Neural cell (in vitro differentiated cells): ENCODE results near the gene SUSD6. TPM values are rescaled to one million over a fixed set of nuclear protein-coding genes. Genes with fewer than 3 reads are reported as not detected.

ENCODE experiments used
- H2AFZ ChIP-seq: fragments of 200-600, 300-800 bp; sonication (generic), shearing (Covaris generic); 2 replicates; pipeline ENCODE4 v1.6.0; 2014; ENCODE audit warnings: low read depth, mild to moderate bottlenecking, antibody characterized with exemption, low read length, moderate library complexity
- H3F3A ChIP-seq: fragments of 200-600 bp; shearing (Covaris generic); 2 replicates; pipeline ENCODE4 v1.6.1; 2016; ENCODE audit warnings: mild to moderate bottlenecking, moderate library complexity, mixed read lengths, antibody characterized with exemption, low read length; ENCODE audit not compliant: insufficient read depth, poor library complexity, severe bottlenecking
- H3K27ac ChIP-seq: fragments of 200-600, 300-800 bp; sonication (generic), shearing (Covaris generic); 2 replicates; pipeline ENCODE4 v1.5.1; 2014; ENCODE audit warnings: mild to moderate bottlenecking, low read length, moderate library complexity
- H3K27me3 ChIP-seq: fragments of 300-800, 200-600 bp; sonication (generic), shearing (Covaris generic); 2 replicates; pipeline ENCODE4 v1.6.0; 2014; ENCODE audit warnings: mild to moderate bottlenecking, low read depth, low read length, moderate library complexity; ENCODE audit not compliant: insufficient read depth
- H3K36me3 ChIP-seq: fragments of 300-800, 200-600 bp; sonication (generic), shearing (Covaris generic); 2 replicates; pipeline ENCODE4 v1.5.1; 2014; ENCODE audit warnings: mild to moderate bottlenecking, antibody characterized with exemption, low read length, moderate library complexity; ENCODE audit not compliant: insufficient read depth
- H3K4me2 ChIP-seq: fragments of 300-800, 200-600 bp; sonication (generic), shearing (Covaris generic); 2 replicates; pipeline ENCODE4 v1.6.0; 2014; ENCODE audit warnings: mild to moderate bottlenecking, low read length
- H3K4me3 ChIP-seq: fragments of 300-800, 200-600 bp; sonication (generic), shearing (Covaris generic); 2 replicates; pipeline ENCODE4 v1.5.1; 2014; ENCODE audit warnings: mild to moderate bottlenecking, low read length, moderate library complexity
- H3K79me2 ChIP-seq: fragments of 200-600 bp; shearing (Covaris generic); replicated peaks from 2 replicates; pipeline ENCODE4 v1.6.0; 2014; ENCODE audit warnings: mild to moderate bottlenecking, low read length, moderate library complexity; ENCODE audit not compliant: insufficient read depth
- H3K9ac ChIP-seq: fragments of 300-800, 200-600 bp; sonication (generic), shearing (Covaris generic); 2 replicates; pipeline ENCODE4 v1.6.1; 2016; ENCODE audit warnings: mild to moderate bottlenecking, low read length, mixed read lengths
- H3K9me2 ChIP-seq: fragments of 200-600 bp; shearing (Covaris generic); 2 replicates; pipeline ENCODE4 v1.6.1; 2016; ENCODE audit warnings: mild to moderate bottlenecking, low read length, mixed read lengths; ENCODE audit not compliant: insufficient read depth
- H3K9me3 ChIP-seq: fragments of 200-600, 300-800 bp; sonication (generic), shearing (Covaris generic); 2 replicates; pipeline ENCODE4 v1.6.1; 2016; ENCODE audit warnings: mild to moderate bottlenecking, mixed run types, low read length, moderate library complexity, mixed read lengths
- H4K20me1 ChIP-seq: fragments of 200-600 bp; shearing (Covaris generic); 2 replicates; pipeline ENCODE4 v1.6.1; 2016; ENCODE audit warnings: mild to moderate bottlenecking, mixed run types; ENCODE audit not compliant: insufficient read depth
- EP300 ChIP-seq: fragments of 450-650 bp; conservative IDR thresholded peaks from 2 replicates; pipeline ENCODE4 v1.6.1; 2014; ENCODE audit warnings: antibody characterized with exemption, mild to moderate bottlenecking, moderate library complexity; ENCODE audit not compliant: poor library complexity, severe bottlenecking
- EZH2 ChIP-seq: fragments of 200-600, 300-800 bp; shearing (Covaris generic), sonication (generic); IDR thresholded peaks from 2 replicates; pipeline ENCODE4 v1.6.1; 2014; ENCODE audit warnings: antibody characterized with exemption, low read length, borderline replicate concordance, mild to moderate bottlenecking; ENCODE audit not compliant: insufficient read depth, poor library complexity, severe bottlenecking
- MXI1 ChIP-seq: fragments of 450-650 bp; conservative IDR thresholded peaks from 2 replicates; pipeline ENCODE4 v1.6.1; 2014; ENCODE audit warnings: antibody characterized with exemption, mild to moderate bottlenecking; ENCODE audit not compliant: poor library complexity, severe bottlenecking
- POLR2AphosphoS5 ChIP-seq: IDR thresholded peaks from 2 replicates; pipeline ENCODE4 v1.6.1; 2012
- RAD21 ChIP-seq: fragments of 450-650 bp; conservative IDR thresholded peaks from 2 replicates; pipeline ENCODE4 v1.6.1; 2014; ENCODE audit warnings: antibody characterized with exemption, mild to moderate bottlenecking, moderate library complexity
- SMC3 ChIP-seq: fragments of 450-650 bp; conservative IDR thresholded peaks from 2 replicates; pipeline ENCODE4 v1.6.1; 2014; ENCODE audit warnings: antibody characterized with exemption, mild to moderate bottlenecking, moderate library complexity; ENCODE audit not compliant: poor library complexity
- TAF1 ChIP-seq: IDR thresholded peaks from 2 replicates; pipeline ENCODE4 v1.6.1; 2012; ENCODE audit warnings: low read depth
- polyA plus RNA-seq: library from polyadenylated mRNA; depleted of rRNA; stranded (reverse); fragments of >200 nt; gene quantifications from 2 replicates; pipeline ENCODE4 v1.2.3, GENCODE V29; 2014
- TF ChIP-seq, protein P1 (sequence below): fragments of 450-650 bp; IDR thresholded peaks from 2 replicates; pipeline ENCODE4 v1.5.1; 2014; ENCODE audit warnings: antibody characterized with exemption, mild to moderate bottlenecking, moderate library complexity; ENCODE audit not compliant: poor library complexity, severe bottlenecking
- TF ChIP-seq, protein P2 (sequence below): IDR thresholded peaks from 2 replicates; pipeline ENCODE4 v1.6.1; 2012; ENCODE audit warnings: borderline replicate concordance

The SUSD6 gene
- polyA plus RNA-seq, 1 donor from 2014 or later: 5.1 TPM

DNA sequence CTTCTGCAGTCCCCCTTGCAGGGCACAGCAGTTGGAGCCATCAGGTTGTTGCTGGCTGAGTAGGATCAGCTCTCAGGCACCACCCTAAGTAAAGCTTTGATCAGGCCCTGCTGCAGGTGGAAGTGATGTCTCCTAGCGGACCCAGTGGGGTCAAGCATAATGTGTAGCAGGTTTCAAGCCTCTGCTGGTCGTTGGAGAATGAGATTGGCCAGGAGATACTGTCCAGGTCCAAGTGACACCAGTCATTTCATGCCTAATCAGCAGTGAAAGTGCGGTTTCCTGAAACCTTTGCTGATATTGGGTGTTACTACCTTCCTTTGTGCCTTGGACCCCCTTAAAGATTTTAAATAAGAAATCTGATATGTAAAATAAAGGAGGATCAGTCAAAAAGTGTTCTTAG, 72.6 kb downstream of the SUSD6 start:
- no peak overlapping the region for H2AFZ ChIP-seq
- TF ChIP-seq EZH2 (no peak), TAF1 (no peak), EP300 (no peak), SMC3 (no peak), MXI1 (no peak), POLR2AphosphoS5 (no peak), RAD21 (no peak)
- TF ChIP-seq, protein P1, sequence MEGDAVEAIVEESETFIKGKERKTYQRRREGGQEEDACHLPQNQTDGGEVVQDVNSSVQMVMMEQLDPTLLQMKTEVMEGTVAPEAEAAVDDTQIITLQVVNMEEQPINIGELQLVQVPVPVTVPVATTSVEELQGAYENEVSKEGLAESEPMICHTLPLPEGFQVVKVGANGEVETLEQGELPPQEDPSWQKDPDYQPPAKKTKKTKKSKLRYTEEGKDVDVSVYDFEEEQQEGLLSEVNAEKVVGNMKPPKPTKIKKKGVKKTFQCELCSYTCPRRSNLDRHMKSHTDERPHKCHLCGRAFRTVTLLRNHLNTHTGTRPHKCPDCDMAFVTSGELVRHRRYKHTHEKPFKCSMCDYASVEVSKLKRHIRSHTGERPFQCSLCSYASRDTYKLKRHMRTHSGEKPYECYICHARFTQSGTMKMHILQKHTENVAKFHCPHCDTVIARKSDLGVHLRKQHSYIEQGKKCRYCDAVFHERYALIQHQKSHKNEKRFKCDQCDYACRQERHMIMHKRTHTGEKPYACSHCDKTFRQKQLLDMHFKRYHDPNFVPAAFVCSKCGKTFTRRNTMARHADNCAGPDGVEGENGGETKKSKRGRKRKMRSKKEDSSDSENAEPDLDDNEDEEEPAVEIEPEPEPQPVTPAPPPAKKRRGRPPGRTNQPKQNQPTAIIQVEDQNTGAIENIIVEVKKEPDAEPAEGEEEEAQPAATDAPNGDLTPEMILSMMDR: no peak
- TF ChIP-seq, protein P2, sequence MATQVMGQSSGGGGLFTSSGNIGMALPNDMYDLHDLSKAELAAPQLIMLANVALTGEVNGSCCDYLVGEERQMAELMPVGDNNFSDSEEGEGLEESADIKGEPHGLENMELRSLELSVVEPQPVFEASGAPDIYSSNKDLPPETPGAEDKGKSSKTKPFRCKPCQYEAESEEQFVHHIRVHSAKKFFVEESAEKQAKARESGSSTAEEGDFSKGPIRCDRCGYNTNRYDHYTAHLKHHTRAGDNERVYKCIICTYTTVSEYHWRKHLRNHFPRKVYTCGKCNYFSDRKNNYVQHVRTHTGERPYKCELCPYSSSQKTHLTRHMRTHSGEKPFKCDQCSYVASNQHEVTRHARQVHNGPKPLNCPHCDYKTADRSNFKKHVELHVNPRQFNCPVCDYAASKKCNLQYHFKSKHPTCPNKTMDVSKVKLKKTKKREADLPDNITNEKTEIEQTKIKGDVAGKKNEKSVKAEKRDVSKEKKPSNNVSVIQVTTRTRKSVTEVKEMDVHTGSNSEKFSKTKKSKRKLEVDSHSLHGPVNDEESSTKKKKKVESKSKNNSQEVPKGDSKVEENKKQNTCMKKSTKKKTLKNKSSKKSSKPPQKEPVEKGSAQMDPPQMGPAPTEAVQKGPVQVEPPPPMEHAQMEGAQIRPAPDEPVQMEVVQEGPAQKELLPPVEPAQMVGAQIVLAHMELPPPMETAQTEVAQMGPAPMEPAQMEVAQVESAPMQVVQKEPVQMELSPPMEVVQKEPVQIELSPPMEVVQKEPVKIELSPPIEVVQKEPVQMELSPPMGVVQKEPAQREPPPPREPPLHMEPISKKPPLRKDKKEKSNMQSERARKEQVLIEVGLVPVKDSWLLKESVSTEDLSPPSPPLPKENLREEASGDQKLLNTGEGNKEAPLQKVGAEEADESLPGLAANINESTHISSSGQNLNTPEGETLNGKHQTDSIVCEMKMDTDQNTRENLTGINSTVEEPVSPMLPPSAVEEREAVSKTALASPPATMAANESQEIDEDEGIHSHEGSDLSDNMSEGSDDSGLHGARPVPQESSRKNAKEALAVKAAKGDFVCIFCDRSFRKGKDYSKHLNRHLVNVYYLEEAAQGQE: no peak
- H3K4me3 ChIP-seq: no peak overlapping the region
- H3K4me2 ChIP-seq: no peak overlapping the region
- no peaks in the 10 kb centered on the region for H3K36me3 ChIP-seq
- no peaks in the 10 kb centered on the region for H3K9me2 ChIP-seq
- no peaks in the 10 kb centered on the region for H4K20me1 ChIP-seq
- peaks cover 3% of the 10 kb centered on the region for H3F3A ChIP-seq
- H3K9ac ChIP-seq: no peak overlapping the region
- H3K27me3 ChIP-seq: no peaks in the 10 kb centered on the region
- no peak overlapping the region for H3K27ac ChIP-seq
- H3K79me2 ChIP-seq: peaks cover 3% of the 10 kb centered on the region
- no peaks in the 10 kb centered on the region for H3K9me3 ChIP-seq

DNA sequence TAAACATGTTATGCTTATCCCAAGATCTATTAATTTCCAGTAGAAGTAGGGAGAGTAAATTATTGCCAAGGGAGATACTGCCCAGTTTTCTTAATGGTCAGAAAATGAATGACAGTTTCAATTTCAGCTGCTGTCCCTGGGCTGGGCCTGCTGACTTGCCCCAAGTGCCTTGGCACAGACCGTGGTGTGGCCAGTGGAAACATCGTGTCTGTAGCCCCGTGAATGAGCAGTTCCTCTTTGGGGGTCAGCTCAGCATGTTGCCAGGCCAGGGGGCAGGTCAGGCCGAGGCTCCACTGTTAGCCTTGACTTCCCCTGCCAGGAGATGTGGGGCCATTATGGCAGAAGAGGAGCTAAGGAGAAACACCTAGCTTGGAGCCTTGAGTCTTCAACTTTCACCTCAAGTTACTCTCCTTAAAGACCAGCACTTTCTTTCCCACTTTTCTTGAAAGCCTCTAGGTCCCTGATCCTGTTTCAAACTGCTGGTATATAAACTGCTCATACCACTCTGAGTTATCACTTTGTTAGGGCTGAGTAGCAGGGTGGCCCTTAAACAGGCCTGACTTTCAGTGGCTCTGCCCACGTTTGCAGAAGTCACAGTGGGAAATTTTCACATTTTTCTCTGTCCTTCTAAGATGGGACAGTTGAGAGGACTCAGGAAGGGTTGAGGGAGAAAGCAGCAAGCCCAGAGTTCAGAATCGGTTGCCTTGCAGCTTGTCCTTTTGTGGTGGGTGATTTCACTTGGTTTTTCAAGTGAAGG, 73.2 kb downstream of the SUSD6 start:
- Histone ChIP-seq H3K27ac (peak overlapping the region; percentile 70), H3K9me3 (no peaks in the 10 kb centered on the region), H3F3A (peaks cover 3% of the 10 kb centered on the region), H4K20me1 (no peaks in the 10 kb centered on the region), H3K4me3 (peak overlapping the region; percentile 32), H3K79me2 (peaks cover 3% of the 10 kb centered on the region), H3K27me3 (no peaks in the 10 kb centered on the region), H3K9ac (peak overlapping the region; percentile 14), H3K4me2 (no peak overlapping the region), H2AFZ (no peak overlapping the region), H3K36me3 (no peaks in the 10 kb centered on the region), H3K9me2 (no peaks in the 10 kb centered on the region)
- TF ChIP-seq, protein P2: no peak
- TF ChIP-seq TAF1 (no peak), MXI1 (no peak)
